ENCODE measurements around the gene CCDC102A.

Gene CCDC102A

DNA sequence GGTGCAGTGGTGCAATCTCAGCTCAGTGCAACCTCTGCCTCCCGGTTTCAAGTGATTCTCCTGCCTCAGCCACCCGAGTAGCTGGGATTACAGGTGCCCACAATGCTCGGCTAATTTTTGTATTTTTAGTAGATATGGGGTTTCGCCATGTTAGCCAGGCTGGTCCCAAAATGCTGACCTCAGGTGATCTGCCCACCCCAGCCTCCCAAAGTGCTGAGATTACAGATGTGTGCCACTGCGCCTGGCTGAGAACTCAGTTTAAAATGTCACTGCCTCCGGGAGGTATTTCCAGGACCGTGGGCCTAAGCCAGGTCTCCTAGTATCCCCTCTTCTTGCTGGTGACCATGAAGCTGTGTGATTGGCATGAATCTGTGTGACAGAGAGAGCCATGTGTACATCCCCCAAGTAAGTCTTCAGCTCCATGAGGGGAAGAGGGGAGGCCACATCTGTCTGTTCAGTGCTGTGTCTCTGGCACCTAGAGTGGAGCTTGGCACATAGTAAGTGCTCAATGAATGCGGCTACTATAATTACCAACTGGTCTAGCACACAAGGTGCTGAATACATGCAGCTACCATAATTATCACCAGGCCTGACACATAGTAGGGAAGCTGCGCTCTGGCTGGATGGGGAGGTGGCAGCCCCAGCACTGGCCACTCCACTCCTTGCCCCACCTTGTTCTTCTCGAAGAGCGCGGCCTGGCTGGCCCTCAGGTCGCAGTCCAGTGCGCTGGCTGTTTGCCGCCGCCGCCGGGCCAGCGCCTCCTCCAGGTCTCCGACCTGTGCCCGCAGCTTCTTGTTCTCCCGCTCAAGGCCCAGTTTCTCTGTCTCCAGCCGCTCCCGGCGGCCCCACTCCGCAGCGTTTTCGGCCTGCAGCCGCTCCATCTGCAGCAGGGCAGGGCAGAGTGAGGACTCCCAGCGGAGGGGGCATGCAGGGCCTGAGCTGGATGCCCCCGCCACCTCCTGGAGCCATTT, 18.7 kb downstream of the CCDC102A start:
- DNase-seq (ENCODE audit: low spot score): no peak
- TF ChIP-seq, protein P1, sequence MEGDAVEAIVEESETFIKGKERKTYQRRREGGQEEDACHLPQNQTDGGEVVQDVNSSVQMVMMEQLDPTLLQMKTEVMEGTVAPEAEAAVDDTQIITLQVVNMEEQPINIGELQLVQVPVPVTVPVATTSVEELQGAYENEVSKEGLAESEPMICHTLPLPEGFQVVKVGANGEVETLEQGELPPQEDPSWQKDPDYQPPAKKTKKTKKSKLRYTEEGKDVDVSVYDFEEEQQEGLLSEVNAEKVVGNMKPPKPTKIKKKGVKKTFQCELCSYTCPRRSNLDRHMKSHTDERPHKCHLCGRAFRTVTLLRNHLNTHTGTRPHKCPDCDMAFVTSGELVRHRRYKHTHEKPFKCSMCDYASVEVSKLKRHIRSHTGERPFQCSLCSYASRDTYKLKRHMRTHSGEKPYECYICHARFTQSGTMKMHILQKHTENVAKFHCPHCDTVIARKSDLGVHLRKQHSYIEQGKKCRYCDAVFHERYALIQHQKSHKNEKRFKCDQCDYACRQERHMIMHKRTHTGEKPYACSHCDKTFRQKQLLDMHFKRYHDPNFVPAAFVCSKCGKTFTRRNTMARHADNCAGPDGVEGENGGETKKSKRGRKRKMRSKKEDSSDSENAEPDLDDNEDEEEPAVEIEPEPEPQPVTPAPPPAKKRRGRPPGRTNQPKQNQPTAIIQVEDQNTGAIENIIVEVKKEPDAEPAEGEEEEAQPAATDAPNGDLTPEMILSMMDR (IDR thresholded peaks at IDR 0.05; ENCODE audit: extremely low read depth, missing control alignments): no peak

DNA sequence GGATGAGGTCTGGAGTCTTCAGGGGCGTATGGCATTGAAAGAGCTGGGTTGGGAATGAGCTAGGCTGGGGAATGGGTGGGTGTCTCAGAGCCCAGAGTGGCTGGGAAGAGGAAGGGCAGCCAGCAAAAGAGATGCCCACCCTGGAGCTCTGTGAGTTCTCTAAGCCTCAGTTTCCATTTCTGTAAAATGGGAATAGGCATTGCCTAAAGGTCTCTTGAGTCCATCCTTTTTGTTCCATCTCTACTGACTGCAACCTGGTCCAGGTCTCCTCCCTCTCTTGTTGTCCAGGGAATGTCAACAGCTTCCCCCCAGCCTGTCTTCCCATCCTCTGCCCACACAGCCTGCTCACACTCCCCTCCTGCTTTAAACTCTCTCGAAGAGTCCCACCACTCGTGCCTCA, 19.6 kb downstream of the CCDC102A start:
- TF ChIP-seq, protein P1 (IDR thresholded peaks at IDR 0.05; ENCODE audit: extremely low read depth, missing control alignments): no peak

DNA sequence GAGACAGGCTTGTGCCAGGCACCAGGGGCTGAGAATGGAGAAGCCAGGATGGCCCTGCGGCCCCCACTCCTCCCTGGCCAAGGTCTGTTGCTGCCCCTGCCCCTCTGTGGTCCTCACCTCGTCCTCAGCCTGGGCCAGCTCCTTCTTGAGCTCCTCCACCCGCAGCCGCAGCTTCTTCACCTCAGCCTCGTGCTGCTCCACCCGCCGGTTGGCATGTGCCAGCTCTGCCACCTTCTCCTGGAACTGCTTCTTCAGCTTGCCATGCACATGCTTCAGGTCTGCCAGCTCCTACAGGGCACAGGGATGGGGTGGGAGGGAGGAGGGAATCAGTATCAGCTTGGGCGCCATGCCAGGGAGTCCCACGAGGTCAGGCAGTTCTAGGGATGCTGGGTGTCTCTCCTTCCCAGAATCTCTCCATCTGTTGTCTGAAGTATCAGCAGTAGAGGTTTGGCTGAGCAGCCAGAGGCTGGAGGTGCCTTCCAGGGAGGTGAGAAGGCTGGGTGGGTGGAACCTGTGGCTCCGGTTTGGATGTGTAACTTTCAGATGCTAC, 20.1 kb downstream of the CCDC102A start:
- DNase-seq (ENCODE audit: low spot score): no peak

More for the DNA sequence above, 19.6 kb downstream of the CCDC102A start:
- no peak for DNase-seq (ENCODE audit: low spot score)

DNA sequence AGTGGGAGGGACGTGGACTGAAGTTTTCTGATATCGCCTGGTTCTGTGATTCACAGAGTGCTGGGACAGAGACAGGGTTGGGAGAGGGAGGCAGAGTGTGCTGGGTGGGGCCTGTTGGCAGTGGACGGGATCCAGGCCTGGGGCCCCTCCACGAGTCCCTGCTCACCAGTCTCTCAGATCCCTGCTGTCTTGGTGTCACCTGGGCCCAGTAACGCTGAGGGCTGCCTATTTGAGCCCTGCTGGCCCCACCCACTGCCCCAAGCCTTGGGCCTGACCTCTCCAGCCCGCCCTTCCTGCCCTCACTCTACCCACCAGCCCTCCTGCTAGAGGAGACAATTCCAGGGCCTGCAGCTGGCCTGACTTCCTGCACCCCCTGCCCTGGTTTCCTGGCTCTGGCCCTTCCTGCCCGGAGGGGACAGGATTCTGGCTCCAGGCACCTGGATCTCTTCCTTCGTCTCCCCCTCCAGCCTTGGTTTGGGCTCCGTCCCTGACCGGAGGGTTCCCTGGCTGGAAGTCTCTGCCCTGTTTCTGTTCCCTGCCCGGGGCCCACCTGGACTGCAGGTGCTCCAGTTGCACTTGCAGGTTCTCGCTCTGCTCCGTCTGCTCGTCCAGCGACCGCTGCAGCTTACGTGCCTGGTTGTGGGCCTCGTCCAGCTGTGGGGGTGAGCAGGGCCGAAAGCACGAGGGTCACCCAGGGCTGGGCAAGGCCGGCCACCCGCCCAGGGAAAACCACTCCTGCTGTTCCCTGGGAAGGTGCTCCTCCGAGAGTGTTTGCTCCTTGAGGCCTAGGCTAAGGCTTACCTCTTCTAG, 21.4 kb downstream of the CCDC102A start:
- TF ChIP-seq, protein P1 (IDR thresholded peaks at IDR 0.05; ENCODE audit: extremely low read depth, missing control alignments): no peak
- no peak for DNase-seq (ENCODE audit: low spot score)

More for the DNA sequence above, 20.1 kb downstream of the CCDC102A start:
- TF ChIP-seq, protein P1 (IDR thresholded peaks at IDR 0.05; ENCODE audit: extremely low read depth, missing control alignments): no peak

DNA sequence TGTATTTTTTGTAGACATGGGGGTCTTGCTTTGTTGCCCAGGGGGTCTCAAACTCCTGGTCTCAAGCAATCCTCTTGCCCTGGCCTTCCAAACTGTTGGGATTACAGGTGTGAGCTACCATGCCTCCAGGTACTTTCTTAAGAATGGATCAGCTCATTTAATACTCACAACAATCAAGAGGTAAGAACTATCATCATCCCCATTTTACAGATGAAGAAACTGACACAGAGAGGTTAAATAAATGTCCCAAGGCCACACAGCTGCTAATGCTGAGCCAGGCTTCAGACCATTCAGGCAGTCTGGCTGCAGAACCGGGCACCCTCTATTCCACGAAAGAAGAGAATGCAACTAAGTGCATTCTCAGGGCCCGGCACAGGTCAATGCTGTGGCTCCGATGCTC, 22.0 kb downstream of the CCDC102A start:
- no peak for DNase-seq (ENCODE audit: low spot score)
- TF ChIP-seq, protein P1 (IDR thresholded peaks at IDR 0.05; ENCODE audit: extremely low read depth, missing control alignments): no peak

DNA sequence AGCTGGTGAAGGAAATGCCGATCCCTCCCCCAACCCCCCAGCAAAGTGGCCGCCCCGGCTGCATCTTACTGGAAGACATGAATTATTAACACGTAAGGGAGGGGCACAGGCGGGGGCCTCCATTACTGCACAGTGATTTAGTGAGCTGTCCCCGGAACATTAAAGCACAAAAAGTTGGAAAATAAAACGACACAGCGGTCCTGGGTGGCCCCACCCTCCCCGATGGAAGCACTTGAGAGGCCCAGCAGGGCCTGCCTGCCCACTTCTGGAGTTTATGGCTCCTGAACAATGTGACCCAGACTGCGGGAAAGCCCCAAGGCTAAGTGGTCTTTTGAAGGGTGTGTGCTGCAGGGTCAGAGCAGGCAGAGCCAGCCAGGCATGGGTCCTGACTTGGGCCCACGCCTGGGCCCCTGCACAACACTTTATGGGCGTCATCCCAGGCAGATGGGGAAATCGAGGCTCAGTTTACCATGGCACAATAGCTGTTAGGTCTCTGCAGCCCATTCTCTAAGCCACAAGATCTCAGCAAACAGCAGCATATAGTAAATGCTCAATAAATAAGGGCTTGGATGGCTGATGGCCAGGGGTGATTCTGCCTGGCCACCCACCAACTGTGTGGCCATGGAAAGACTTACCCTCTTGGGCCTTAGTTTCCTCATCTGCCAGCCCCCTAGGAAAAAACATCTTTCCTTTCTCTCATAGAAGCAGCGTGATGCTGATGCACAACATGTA, 22.8 kb downstream of the CCDC102A start:
- DNase-seq (ENCODE audit: low spot score): no peak
- TF ChIP-seq, protein P1 (IDR thresholded peaks at IDR 0.05; ENCODE audit: extremely low read depth, missing control alignments): no peak
